HL-60 (cell line): ENCODE data around the gene USP24.

Experiments used
- DNase-seq, 2 experiments: peaks; one replicate each; pipeline ENCODE4 v3.0.0-alpha.2; 2010 to 2020; ENCODE audit warnings: low read depth in 1 of 2, low spot score in 1 of 2
- H3K27ac ChIP-seq: fragments of 250-450 bp; sonication (Bioruptor Pico); replicated peaks from 2 replicates; pipeline ENCODE4 v1.5.1; 2020; ENCODE audit warnings: mild to moderate bottlenecking, moderate library complexity
- H3K27me3 ChIP-seq: fragments of 250-450 bp; sonication (Bioruptor Pico); 2 replicates; pipeline ENCODE4 v1.5.1; 2021; ENCODE audit warnings: mild to moderate bottlenecking, moderate library complexity; ENCODE audit not compliant: insufficient read depth, poor library complexity, severe bottlenecking
- H3K4me3 ChIP-seq: replicated peaks from 2 replicates; pipeline ENCODE4 v1.5.1; 2011; ENCODE audit warnings: mild to moderate bottlenecking, control low read depth, low read length; ENCODE audit not compliant: insufficient read depth
- CTCF ChIP-seq: IDR thresholded peaks from one replicate; pipeline ENCODE4 v1.5.1; 2011; ENCODE audit warnings: low read length, control low read depth, inconsistent platforms; ENCODE audit not compliant: insufficient read depth
- GABPA ChIP-seq: IDR thresholded peaks from 2 replicates; pipeline ENCODE4 v1.6.1; 2012; ENCODE audit warnings: low read depth
- POLR2AphosphoS5 ChIP-seq: IDR thresholded peaks from 2 replicates; pipeline ENCODE4 v1.6.1; 2012; ENCODE audit warnings: low read depth
- REST ChIP-seq: IDR thresholded peaks from 2 replicates; pipeline ENCODE4 v1.6.1; 2012; ENCODE audit warnings: low read depth; ENCODE audit not compliant: insufficient replicate concordance
- SPI1 ChIP-seq: IDR thresholded peaks from 2 replicates; pipeline ENCODE4 v1.6.1; 2012; ENCODE audit warnings: low read depth, mild to moderate bottlenecking, borderline replicate concordance

The USP24 gene

GRCh38 chr1:55049271-55049913 is 165.8 kb downstream of the USP24 start:
- H3K27ac ChIP-seq: no peak overlapping the region
- DNase-seq: no peak
- no peaks in the 10 kb centered on the region for H3K27me3 ChIP-seq
- TF ChIP-seq SPI1 (no peak), GABPA (no peak)
- H3K4me3 ChIP-seq: no peak overlapping the region

DNA sequence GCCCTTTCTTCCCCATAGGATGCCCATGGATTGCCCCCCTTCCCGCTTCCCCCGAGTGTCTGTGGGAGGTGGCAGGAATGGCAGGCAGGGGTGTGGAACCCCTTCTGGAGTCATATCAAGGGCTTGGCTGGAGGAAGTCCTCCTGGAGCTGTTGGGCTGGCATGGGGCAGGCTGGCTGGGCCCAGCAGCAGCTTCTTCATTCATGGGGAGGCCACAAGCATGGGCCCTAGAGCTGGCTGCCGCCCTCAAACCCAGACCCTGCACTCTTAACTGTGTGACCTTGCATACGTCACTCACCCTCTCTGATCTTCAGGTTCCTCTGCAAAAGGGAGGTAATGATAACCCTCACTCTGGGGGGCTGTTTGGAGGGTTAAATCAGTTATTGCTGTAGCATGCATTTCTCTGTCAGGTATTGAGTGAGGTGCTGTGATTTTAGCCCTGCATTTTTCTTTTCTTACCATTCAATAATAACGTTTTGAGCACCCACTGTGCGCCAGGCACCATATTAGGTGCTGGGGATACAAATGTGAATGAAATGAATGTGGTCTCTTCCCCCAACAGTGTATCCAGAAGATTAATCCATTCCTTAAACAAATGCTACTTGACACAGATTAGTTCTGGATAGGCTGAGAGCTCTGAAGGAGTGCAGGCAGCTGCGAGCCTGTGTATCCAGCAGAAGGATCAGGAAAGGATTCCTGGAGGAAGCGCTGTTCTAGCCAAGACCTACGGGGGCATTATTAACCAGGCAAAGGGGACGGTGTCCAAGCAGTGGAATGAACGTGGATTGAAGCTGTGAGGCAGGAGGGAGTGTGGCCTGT is 166.5 kb downstream of the USP24 start:
- Histone ChIP-seq H3K27ac (no peak overlapping the region), H3K27me3 (no peaks in the 10 kb centered on the region), H3K4me3 (no peak overlapping the region)
- TF ChIP-seq CTCF (no peak), SPI1 (no peak), POLR2AphosphoS5 (no peak), GABPA (no peak), REST (no peak)
- no peak for DNase-seq

- no peak for TF ChIP-seq POLR2AphosphoS5
- TF ChIP-seq GABPA: no peak
- TF ChIP-seq CTCF: no peak
- TF ChIP-seq SPI1: no peak
- TF ChIP-seq REST: no peak
- Histone ChIP-seq H3K27me3 (no peaks in the 10 kb centered on the region), H3K27ac (no peak overlapping the region), H3K4me3 (no peak overlapping the region)
- no peak for DNase-seq
Measured at GRCh38 chr1:55047611-55048010, 167.6 kb downstream of the USP24 start.

- no peak overlapping the region for H3K27ac ChIP-seq
- DNase-seq: no peak
- peaks cover 2% of the 10 kb centered on the region for H3K27me3 ChIP-seq
- no peak for TF ChIP-seq REST
- TF ChIP-seq GABPA: no peak
- H3K4me3 ChIP-seq: no peak overlapping the region
Measured at GRCh38 chr1:55046871-55047270, 168.3 kb downstream of the USP24 start.
